OCI-LY7 (cell line): ENCODE results near the gene DOCK9. TPM values are rescaled to one million over a fixed set of nuclear protein-coding genes. Genes with fewer than 3 reads are reported as not detected.

Source experiments
- BruUV-seq: library from RNA; stranded (reverse); fragments of 400-500 nt; replicated peaks from 2 replicates; lab custom pipeline; 2021; lab: Mats Ljungman, UMichigan
- CTCF ChIA-PET: fragments of 300-600 bp; sonication (Branson Sonifier 250); formaldehyde crosslinking; loops from one replicate; lab custom pipeline; 2022; ENCODE audit warnings: antibody characterized with exemption; ENCODE audit not compliant: unreplicated experiment; lab: Charles Lee
- POLR2A ChIA-PET: fragments of 300-600 bp; sonication (Branson Sonifier 250); formaldehyde crosslinking; loops from one replicate; lab custom pipeline; 2022; ENCODE audit warnings: antibody characterized with exemption; lab: Charles Lee
- DNase-seq: peaks from one replicate; pipeline ENCODE4 v3.0.0-alpha.2; 2015; ENCODE audit warnings: low spot score
- H2AFZ ChIP-seq: fragments of 200-600 bp; sonication (generic), shearing (Covaris generic); 2 replicates; pipeline ENCODE4 v1.6.1; 2014; ENCODE audit warnings: mild to moderate bottlenecking, antibody characterized with exemption, low read length, moderate library complexity
- H3K27ac ChIP-seq: fragments of 200-600 bp; sonication (generic); 2 replicates; pipeline ENCODE4 v1.5.1; 2014; ENCODE audit warnings: mixed run types, low read depth, mild to moderate bottlenecking, moderate library complexity, low read length, inconsistent platforms; ENCODE audit not compliant: poor library complexity, severe bottlenecking
- H3K36me3 ChIP-seq: fragments of 200-600 bp; sonication (generic); 2 replicates; pipeline ENCODE4 v1.6.1; 2014; ENCODE audit warnings: mild to moderate bottlenecking, antibody characterized with exemption, low read length, moderate library complexity, mixed read lengths; ENCODE audit not compliant: insufficient read depth
- H3K4me1 ChIP-seq: fragments of 200-600 bp; sonication (generic); 2 replicates; pipeline ENCODE4 v1.5.1; 2014; ENCODE audit warnings: mild to moderate bottlenecking, low read length; ENCODE audit not compliant: insufficient read depth, poor library complexity, severe bottlenecking
- H3K4me2 ChIP-seq: fragments of 200-600 bp; sonication (generic); 2 replicates; pipeline ENCODE4 v1.6.1; 2014; ENCODE audit warnings: mild to moderate bottlenecking, low read length
- H3K4me3 ChIP-seq: fragments of 200-600 bp; sonication (generic); 2 replicates; pipeline ENCODE4 v1.5.1; 2014; ENCODE audit warnings: mild to moderate bottlenecking, low read depth, low read length; ENCODE audit not compliant: poor library complexity, severe bottlenecking
- H3K79me2 ChIP-seq: fragments of 200-600 bp; sonication (generic); 2 replicates; pipeline ENCODE4 v1.6.1; 2016; ENCODE audit warnings: low read depth, mild to moderate bottlenecking, low read length, moderate library complexity, mixed read lengths; ENCODE audit not compliant: insufficient read depth
- H3K9me2 ChIP-seq: fragments of 200-600 bp; sonication (generic); 2 replicates; pipeline ENCODE4 v1.6.1; 2016; ENCODE audit warnings: mild to moderate bottlenecking, low read length, mixed read lengths; ENCODE audit not compliant: insufficient read depth
- H3K9me3 ChIP-seq: fragments of 200-600 bp; sonication (generic); 2 replicates; pipeline ENCODE4 v1.6.1; 2014; ENCODE audit warnings: mild to moderate bottlenecking, mixed run types, low read length, mixed read lengths
- H4K20me1 ChIP-seq: fragments of 200-600 bp; sonication (generic); 2 replicates; pipeline ENCODE4 v1.6.1; 2014; ENCODE audit warnings: mild to moderate bottlenecking, antibody characterized with exemption, low read length, moderate library complexity, mixed read lengths; ENCODE audit not compliant: insufficient read depth
- EZH2phosphoT487 ChIP-seq: fragments of 200-600 bp; sonication (generic); IDR thresholded peaks from 2 replicates; pipeline ENCODE4 v1.6.1; 2018; ENCODE audit warnings: low read depth, borderline replicate concordance, mild to moderate bottlenecking, mixed run types, antibody characterized with exemption, low read length, moderate library complexity, mixed read lengths
- intact Hi-C: fragments of 100-400 bp; cut with micrococcal nuclease; formaldehyde crosslinking; loops from one replicate; pipeline ENCODE4 v1.10.0; 2022; ENCODE audit not compliant: unreplicated experiment
- total RNA-seq, 2 experiments: library from RNA; depleted of rRNA in 1 of 2; stranded (reverse); fragments of >200 nt in 1 of 2; shearing (Covaris generic) in 1 of 2; gene quantifications; 2 replicates each; pipeline ENCODE4 v1.2.3, GENCODE V29; 2014 to 2022
- TF ChIP-seq, protein P1 (sequence below): fragments of 200-600 bp; sonication (generic); conservative IDR thresholded peaks from 2 replicates; pipeline ENCODE4 v1.5.1; 2014; ENCODE audit warnings: mild to moderate bottlenecking, antibody characterized with exemption, low read length, moderate library complexity, mixed read lengths

The DOCK9 gene
- total RNA-seq, 2 experiments from 2014 or later = 24.0 to 28.0 TPM

DNA sequence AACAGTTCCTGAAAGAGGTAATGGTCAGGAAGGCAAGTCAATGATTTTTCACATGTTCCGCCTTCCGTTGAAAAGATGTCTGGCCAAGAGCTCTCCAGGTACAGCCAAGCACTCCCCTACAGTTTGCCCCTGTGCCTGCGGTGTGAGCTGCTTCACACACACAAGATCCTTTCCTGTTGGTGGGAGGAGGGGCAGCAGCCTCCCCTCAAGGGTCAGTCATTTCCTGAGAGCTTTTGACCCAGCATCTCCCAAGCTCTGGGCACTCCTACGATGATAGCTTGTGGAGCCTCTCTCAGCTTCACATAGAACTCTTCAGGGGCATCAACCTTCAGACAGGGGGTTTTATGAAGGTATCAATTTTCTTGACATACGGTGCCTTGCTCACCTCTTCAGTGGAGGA, 86.9 kb downstream of the DOCK9 start:
- H3K4me3 ChIP-seq = no peak overlapping the region
- TF ChIP-seq, protein P1, sequence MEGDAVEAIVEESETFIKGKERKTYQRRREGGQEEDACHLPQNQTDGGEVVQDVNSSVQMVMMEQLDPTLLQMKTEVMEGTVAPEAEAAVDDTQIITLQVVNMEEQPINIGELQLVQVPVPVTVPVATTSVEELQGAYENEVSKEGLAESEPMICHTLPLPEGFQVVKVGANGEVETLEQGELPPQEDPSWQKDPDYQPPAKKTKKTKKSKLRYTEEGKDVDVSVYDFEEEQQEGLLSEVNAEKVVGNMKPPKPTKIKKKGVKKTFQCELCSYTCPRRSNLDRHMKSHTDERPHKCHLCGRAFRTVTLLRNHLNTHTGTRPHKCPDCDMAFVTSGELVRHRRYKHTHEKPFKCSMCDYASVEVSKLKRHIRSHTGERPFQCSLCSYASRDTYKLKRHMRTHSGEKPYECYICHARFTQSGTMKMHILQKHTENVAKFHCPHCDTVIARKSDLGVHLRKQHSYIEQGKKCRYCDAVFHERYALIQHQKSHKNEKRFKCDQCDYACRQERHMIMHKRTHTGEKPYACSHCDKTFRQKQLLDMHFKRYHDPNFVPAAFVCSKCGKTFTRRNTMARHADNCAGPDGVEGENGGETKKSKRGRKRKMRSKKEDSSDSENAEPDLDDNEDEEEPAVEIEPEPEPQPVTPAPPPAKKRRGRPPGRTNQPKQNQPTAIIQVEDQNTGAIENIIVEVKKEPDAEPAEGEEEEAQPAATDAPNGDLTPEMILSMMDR = no peak
- TF ChIP-seq EZH2phosphoT487 = no peak
- no peak overlapping the region for H3K27ac ChIP-seq
- peaks cover 5% of the 10 kb centered on the region for H3K4me1 ChIP-seq
- DNase-seq = no peak
- intact Hi-C loops = no loop called here
- no TSS peak for BruUV-seq
- ChIA-PET CTCF (no interaction called here), POLR2A (no interaction called here)
- H2AFZ ChIP-seq = no peak overlapping the region
- no peaks in the 10 kb centered on the region for H4K20me1 ChIP-seq
- no peaks in the 10 kb centered on the region for H3K9me3 ChIP-seq
- H3K79me2 ChIP-seq = no peaks in the 10 kb centered on the region
- no peaks in the 10 kb centered on the region for H3K9me2 ChIP-seq
- no peak overlapping the region for H3K4me2 ChIP-seq
- peaks cover 5% of the 10 kb centered on the region; the same call in 1 of the 2 replicates for H3K36me3 ChIP-seq

DNA sequence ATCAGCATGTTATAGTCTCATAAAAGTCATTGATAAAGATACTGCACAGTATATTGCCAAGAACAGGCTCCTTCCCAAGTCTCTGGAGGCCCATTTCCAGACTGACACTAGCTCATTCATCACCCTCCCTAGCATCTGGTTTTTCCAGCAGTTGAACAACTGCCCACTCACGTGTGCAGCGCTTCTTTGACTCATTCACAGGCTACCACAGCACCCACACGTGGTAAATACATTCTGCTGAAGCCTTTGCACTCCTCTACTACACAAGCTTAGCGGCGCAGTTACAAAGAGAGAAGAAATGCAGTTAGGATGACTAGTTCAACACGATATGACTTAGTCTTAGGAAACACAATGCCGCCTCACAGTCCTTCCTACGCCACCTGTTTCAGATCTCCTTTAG, 87.7 kb downstream of the DOCK9 start:
- no peak overlapping the region for H3K27ac ChIP-seq

More for the DNA sequence above, 87.7 kb downstream of the DOCK9 start:
- intact Hi-C loops = no loop called here
- no peak overlapping the region for H2AFZ ChIP-seq
- H3K79me2 ChIP-seq = no peaks in the 10 kb centered on the region
- H3K4me1 ChIP-seq = peaks cover 5% of the 10 kb centered on the region
- no peak for TF ChIP-seq EZH2phosphoT487
- TF ChIP-seq, protein P1 = no peak
- H4K20me1 ChIP-seq = no peaks in the 10 kb centered on the region
- no TSS peak for BruUV-seq
- ChIA-PET CTCF (interaction anchor here (0.6 kb wide), 1 partner anchor 403 kb away, joined by 3 read pairs; no protein-coding TSS in a partner anchor), POLR2A (interaction anchor here (1.4 kb wide), 1 partner anchor 21 kb away, joined by 4 read pairs; no protein-coding TSS in a partner anchor)
- no peaks in the 10 kb centered on the region for H3K9me3 ChIP-seq
- no peak overlapping the region for H3K4me2 ChIP-seq
- peaks cover 5% of the 10 kb centered on the region; the same call in 1 of the 2 replicates for H3K36me3 ChIP-seq
- DNase-seq = no peak
- no peaks in the 10 kb centered on the region for H3K9me2 ChIP-seq
- no peak overlapping the region for H3K4me3 ChIP-seq
